GM19452 (cell line): ENCODE results near the gene SLC7A5.
"Not testable (repeated sequence)": the region's sequence is repeated elsewhere in the genome, so short reads cannot be mapped to it uniquely, and the experiment has no call there.

ENCODE experiments used
- ATAC-seq: cut with Tn5 transposase; IDR thresholded peaks from one replicate; pipeline ENCODE4 v1.9.1; 2021; ENCODE audit not compliant: unreplicated experiment

The SLC7A5 gene

DNA sequence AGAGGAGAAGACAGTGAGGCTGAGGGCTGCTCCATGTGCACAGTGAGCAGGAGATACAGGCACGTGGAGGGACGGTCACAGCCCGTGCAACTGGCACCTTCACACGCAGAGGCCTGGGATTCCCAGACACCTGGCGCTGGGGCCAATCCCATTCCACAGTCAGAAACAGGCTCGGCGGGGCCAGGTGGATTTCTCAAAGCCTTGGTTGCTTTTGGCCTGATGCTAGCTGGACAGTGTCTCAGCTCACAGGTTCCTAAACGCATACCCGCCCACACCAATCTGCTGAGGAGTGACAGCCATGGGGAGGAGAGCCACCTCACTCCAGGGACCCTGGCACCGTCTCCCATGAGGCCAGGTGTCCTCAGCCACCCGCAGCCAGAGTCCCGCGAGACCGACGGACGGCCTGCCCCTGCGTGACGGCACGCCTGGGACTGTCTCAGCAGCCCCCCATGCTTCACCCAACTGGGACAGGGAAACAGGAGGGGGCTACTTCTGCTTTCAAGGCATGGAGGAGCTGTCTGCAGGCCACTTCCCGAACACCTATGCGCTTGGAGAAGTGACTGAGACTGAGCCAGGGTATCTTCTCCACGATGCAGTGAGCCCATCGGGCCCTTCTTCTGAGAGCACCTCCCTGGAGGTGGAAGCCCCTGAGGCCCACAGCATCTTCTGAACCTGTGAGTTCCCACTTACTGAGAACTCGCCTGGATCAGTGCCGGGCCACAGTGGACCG is 6.5 kb downstream of the SLC7A5 start:
- not testable (repeated sequence) for ATAC-seq

DNA sequence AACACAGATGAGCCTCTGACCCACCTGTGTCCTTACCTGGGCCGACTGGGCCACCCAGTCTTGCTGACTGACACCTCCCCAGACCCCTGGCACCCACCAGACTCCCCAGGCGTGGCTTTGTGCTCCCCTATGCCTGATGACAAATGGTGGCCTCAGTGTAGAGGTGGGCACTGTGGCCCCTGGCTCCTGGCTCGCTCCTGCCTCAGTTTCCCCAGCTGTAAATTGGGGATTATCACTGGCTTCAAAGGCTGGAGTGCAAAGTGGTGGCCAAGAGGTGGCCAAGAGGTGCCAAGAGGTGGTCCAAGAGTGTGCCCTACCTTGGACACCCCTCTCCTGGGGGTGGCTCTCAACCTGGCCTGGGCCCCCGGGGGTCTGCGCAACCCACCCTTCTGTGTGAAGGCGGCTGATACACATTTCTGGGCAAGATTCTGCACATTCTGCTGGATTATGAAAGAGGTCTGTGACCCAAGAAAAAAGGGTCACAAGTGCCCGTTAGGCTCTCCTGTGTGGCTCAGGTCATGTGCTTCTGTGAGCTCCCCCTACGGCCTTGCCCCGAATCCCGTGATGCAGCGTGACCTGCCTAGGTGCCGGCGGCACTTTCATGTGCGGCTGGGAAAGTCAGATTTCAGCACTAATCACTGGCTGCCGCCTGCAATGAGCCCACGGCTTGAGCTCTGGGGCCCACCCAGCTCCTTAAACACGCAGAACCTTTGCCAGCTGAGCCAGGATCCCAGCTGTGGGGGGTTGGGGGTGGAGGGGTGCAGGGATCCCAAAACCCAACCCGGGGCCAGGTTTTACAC is 7.8 kb downstream of the SLC7A5 start:
- ATAC-seq, result not testable (repeated sequence)

DNA sequence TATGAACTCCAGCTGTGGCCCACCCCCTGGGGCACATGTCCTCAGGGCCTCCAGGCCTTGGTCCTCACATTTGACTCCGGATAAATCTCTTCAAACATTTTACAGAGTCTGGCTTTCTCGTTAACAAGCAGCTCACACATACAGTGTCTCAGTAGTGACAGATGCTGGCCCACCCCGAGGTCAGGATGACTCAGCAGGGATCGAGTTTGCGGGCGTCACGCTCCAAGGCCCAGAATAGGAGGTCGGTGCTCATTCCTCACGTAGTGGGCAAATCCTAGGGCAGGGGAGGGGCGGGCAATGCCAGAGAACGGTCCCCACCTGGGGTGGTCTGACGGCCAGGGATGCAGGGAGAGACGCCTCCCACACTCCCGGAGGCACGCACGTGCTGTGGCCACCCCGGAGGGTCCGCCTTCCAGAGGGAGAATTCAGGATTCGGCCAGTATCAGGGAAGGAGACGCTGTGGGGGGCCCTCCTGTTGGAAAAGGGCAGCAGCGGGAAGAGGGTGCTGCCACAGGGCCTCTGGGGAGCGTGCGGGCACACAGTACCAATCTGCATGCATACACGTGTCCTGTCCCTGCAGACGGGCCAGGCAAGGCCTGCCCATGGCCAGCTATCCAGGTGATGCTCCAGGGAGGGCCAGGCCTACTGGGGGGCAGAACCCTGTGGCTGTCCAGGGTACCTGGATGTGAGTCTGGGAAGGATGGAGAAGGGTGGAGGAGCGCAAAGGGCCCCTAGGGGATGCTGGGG is 8.6 kb downstream of the SLC7A5 start:
- ATAC-seq, result no peak

DNA sequence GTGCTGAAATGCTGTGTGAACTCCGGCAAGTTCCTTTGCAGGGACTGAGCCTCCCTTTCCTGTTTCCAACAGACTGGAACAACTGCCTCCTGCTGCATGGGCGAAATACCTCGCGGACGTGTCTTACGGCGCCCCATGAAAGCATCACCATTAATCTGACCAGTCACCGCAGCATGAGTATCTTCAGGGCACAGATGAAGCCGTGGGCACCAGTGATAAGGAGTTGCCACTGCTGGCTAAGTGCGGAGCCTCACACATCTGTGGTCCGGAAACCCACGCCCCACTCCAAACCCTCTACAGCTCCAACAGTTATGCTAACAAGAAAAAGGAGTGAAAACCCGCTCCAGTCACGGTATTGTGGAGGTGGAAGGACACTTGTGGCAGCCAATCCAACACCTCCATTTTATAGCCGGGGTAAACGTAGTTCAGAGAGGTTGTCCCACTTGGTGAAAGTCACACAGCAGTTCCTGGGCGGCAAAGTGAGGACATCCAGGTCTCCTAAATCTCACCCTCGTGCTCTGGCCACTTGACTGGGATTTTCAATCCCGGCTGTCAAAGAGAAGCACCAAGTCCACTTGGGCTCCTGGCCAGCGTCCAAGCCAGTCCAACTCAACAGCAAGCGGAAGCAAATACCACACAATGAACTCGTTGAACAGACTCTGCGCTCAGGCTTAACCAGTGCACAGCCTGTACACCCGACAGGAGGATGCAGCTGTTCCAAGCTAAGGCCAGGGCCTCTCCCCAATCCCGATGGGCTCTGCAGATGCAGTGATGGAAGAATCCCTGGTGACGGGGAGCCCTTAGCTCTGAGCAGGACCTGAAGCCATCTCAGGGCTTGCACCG is 10.9 kb downstream of the SLC7A5 start:
- ATAC-seq, result not testable (repeated sequence)

DNA sequence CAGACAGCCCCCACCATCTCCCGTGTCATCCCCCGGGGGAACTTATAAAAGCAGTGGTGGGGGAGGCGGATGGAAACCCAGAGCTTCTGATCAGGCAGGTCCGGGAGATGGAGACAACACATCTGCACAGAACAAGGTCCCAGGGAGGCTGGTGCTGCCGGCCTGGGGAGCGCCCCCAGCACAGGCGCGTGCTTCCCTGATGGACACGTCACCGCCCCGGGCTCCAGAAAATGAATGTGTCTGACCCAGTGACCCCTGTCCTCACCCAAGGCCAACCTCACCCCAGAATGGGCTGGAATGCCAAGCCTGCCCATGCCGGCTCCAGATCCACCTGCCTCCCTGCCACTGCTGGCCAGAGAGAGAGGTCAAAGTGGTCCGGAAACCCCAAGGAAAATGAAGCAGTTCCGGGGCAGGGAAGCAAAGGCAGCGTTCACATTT is 12.5 kb downstream of the SLC7A5 start:
- no peak for ATAC-seq

DNA sequence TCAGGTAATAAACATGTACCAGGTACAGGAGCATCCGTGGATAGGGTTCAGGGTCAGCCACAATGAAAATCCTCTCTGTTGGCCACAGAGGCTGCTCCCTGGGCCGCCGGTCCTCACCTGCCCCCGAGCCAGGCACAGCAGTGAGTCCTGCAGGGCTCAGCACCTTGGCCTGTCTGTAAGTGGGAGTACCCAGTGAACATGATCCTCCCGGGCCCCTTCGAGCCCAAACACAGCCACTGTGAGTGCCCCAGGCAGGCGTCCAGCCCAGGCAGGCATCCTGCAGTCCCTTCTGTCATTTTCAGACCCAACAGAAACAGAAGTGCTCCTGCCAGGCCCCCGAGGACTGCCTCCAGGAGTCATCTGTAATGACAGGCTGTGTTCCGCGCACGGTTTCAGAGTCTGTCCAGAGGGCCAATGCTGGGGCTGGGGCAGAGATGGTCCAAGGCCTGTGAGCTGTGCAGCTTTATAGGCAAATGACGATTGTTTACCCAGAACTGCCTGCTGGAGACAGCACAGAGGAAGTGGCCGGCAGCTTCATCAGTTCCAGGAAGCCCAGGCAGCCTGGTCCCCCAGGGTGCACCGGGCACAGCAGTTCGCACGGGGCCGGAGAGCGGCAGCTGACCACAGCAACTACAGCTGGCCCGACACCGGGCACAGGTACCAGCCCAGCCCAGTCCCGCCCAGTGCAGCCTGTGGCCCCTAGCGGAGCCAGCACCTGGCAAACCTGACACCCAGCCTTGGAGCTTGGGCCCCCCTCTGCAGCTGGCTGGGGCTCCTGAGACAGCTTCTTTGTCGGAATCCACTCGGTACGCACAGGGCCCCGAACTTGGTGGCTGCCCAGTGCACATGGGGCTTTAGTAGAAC is 13.2 kb downstream of the SLC7A5 start:
- ATAC-seq, result no peak

DNA sequence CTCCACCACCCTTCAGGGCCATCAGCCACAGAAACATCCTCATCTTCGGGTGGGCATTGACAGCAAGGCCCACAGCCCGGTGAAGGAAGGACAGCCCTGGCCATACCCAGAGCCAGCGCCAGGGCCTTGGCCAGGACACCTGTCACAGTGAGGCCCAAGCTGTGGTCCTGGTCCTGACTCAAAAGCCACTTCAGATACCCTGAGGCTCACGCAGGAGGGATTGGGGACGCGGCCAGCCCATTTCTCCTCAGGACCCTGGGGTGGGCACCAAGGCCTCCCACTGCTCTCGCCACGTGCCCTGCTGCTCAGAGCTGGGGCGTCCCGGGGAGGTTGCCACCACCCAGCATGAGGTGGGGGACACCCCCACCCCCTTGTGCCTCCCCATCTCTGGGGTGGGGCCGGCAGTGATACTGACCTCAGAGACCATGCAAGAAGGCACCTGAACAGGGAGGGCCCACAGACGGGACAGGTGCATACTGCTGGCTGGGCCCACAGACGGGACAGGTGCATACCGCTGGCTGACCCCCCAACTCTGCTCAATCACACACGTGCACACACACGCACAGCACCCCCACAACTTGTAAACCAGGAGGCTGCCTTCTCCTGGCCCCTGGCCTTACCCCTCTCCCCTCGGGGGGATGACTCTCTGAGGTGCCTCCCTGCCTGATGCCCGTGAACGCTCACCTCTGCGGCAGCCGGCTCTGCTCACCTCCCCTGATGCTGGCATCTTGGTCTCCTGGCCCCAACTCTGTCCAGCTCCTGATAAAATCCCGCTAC is 14.2 kb downstream of the SLC7A5 start:
- ATAC-seq, result no peak

DNA sequence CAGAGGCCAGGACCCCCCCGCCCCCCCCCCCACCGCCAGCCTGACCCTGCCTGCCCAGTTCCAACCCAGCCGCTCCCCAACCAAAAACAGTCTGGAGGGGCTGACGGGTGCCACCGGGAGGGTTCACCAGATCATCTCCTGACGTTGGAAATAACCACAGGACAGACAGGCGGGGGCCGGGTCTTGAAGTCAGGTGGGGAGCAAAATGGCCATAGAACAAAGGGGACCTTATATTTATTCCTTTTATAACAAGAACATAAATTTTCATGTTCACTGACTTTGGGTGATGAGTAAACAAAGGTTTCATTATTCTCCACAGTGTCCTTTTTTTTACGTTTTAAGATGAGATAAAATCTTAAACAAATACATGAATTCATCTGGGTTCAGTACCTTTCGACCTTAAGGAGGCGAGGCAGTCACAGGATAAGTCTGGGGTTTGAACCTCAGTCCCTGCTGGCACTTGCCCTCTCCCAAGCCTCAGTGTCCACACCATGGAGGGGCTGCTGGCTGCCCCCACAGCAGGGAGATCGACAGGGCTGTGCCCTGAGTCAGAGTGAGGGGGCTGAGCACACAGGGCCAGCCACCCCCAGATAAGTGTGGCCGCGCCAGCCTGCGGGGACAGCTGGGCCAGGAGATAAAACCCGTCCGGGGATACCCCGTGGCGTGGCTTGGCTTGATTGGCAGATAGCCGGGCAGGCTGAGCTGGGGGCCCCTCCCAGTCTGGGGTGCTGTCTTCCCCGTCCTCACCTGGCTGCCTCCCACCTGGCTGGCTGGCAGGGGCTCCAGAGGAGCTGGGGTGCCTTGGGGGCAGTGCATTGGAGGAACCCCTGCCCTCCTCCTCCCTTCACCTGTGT is 15.0 kb downstream of the SLC7A5 start:
- no peak for ATAC-seq

DNA sequence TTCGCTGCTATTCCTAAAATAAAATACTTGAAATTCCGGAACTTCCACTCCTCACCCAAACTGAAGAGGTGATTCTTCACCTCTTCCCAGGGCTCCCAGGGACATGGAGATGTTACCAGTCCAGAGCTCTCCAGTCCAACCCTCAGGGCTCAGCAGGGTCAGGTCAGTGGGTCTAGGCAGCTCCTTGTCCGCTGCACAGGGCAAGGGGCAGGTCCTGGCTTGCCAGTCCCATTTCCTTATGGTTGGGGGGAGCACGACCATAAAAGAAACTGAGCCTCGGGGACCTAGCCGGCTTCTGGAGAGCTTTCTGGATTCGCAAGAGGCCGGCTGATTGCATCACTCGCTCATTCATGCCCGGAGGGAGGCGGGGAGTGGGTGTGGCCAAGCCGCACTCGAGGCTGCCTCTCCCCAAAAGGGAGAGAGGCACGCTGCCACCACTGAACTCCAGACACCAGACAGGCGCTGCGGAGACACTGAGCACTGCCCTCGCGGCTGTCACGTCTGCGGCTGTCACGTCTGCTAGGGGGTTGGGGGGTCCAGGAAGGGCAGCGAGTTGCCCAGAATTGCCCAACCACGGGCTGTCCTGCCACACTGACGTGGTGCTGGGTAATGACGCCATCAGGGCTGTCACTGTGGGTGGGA is 15.8 kb downstream of the SLC7A5 start:
- ATAC-seq, result no peak

DNA sequence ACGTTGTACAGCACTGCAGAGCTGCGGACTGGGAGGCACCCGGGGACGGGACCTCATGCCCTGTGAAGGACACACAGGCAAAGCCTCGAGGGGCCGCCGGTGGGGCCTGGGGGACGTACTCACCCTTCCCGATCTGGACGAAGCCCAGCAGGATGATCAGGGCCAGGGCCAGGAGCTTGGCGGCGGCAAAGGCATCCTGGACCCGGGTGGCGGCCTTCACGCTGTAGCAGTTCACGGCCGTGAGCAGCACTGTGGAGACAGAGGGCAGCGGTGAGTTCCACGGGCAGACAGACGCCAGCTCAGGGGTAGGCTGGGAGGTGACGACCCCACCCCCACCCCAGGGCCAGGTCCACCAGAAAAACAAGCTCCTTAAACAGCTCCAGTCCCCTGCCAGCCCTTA is 17.7 kb downstream of the SLC7A5 start:
- ATAC-seq, result no peak

DNA sequence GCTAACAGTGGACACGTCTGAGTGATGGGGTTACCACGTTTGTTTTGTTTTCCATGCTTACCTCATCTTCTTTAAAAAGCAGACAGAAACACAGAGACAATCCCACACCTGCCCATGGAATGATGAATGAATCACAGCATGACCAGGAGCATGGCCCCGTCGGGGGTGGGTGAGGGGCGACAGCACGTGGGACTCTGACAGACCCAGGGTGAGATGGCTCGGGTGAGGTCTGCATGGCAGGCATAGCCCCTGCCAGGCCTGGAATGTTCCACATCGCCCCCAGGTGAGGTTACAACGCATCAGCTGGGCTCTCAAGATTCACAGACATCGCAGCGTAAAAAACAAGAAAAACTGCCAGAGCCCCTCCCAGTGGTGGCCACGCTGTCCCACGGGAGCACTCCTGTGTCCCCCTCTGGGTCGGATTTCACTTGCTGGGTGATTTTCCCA is 18.1 kb downstream of the SLC7A5 start:
- no peak for ATAC-seq

DNA sequence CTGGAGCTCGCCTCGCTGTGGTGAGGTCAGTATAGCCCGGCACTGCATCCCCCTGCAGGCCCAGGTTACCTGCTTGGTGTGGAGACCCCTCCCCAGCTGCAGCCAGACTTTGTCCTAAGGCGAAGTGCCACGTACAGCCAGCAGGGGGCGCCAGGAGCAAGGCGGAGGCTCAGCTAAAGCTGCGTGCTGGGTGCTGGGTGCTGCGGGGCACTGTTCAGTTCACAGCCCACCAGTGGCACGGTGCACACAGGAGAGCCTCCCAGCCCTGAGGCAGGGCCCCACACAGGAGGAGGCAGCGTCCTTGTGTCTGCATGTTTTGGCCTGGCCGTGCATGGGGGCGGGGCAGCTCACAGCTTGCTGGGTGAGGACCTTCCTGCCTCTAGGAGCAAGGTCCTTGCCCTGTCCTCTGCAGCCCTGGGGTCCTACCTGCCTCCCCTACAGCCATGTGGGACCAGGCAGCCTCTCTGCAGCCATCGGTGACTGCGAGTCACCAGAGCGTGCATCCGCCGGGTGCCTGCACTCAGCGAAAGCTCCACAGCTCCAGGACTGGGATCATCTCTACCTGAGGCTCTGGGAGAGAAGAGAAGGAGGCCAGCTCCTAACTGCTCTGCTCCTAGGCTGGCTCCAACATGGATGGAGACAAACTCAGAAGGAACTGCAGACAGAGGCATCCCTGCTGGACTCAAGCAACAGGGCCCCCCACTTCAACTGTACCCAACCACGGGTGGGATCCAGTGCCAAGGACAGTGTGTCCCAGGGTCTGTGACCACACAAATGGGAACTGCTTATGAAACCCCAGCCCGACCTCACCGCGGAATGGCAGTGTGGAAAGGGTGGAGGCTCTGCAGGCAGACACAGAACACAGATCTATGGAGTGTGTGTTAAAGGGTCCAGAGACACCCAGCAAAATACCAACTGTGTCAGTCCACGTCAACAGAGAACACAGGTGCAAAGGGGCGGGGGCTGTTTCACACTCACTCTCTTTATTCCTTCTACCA is 19.0 kb downstream of the SLC7A5 start:
- ATAC-seq, result no peak

DNA sequence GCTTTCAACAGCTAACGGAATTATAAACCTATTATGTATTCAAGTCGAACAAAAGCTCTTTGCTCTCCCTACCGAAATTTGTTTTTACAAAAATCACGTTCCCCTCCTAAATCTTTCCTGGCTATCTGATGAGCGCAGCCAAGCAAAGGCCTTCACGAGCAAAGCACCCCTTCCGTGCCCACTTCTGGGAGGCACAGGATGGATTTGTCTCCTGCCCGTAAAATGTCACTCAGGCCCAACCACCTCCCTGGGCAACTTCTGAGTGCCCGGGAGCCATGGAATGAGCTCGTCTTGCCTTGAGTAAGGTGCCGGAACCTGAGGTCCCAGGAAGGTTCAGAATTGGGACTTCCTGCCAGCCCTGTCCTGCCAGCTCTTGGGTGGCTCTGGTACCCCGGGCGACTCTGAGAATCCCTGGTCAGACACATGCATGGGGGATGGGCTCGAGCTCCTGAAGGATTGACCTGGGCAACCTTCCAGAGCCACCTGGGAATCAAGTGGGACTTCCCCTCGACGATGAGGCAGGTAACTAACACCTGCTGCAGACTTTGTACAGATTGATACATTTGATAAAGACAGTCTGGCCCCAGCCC is 19.8 kb downstream of the SLC7A5 start:
- no peak for ATAC-seq

DNA sequence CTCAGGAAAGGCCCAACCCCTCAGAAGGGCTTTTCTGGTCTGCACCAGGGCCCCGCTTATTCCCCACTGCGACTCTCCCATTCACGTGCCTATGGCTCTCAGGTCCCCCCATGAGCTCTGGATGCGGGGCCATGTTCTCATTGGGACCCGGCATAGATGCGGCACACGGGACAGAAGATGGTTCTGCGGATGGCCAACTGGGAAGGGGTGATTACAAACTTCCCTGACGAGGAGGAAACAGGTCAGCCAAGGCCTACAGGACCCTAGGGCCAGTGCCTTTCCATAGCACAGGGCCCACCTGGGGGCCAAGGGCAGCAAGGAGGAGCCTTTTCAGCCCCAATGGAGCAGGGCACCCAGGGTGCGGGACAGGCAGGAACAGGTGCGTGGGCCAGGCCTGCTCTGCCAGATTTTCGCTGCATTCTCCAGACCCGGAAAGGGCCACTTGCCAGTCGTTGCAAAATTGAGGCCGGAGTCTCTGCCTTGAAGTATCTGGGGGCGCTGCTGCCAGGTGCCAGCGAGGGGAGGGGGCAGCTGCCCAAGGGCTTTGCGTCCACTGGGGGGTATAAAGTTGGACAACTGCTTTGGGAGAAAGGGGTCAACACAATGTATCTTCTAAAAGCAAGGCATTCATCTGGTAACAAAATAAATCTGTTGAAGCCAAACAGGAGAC is 20.5 kb downstream of the SLC7A5 start:
- no peak for ATAC-seq
